Dermis microvascular lymphatic vessel endothelial cell (primary cell): ENCODE data around the gene PPM1H. TPM values are rescaled to one million over a fixed set of nuclear protein-coding genes. Genes with fewer than 3 reads are reported as not detected.

Experiments used
- DNase-seq, 2 donors: peaks; one replicate each; pipeline versions ENCODE4 v3.0.0 to v3.0.0-alpha.2; 2010; ENCODE audit warnings: low read depth in 2 of 2
- total RNA-seq: library from RNA; depleted of rRNA; stranded (reverse); fragments of >200 nt; gene quantifications from 2 replicates; pipeline ENCODE4 v1.2.1, GENCODE V29; 2014

Gene PPM1H
- total RNA-seq, 1 donor from 2014 or later, result 1.0 TPM

DNA sequence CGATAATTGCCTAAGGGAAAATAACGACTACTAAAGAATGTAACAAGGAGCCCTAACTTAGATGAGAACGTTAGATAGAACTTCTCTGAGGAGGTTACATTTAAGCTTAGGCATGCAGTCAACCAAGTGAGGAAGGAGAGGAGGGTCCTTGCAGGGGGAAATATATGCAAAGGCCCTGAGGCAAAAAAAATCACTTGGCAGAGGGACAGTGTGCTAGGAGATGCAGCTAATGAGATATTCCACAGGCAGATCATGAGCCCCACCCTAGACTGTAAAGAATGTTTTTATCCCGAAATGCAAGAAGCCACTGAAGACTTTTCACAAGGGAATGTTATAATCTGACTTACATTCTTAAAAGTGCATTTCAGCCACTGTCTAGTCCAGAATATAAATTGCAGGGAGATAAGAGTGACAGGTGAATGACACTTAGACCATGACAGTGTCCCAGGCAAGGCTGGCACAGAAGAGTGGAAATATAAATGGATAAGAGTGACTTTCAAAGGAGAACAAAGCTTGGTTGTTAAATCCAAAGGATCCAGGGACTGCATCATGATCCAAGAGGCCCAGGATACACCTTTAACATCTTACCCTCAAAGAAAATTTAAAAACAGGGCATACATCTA, 61.0 kb downstream of the PPM1H start:
- DNase-seq, result no peak

DNA sequence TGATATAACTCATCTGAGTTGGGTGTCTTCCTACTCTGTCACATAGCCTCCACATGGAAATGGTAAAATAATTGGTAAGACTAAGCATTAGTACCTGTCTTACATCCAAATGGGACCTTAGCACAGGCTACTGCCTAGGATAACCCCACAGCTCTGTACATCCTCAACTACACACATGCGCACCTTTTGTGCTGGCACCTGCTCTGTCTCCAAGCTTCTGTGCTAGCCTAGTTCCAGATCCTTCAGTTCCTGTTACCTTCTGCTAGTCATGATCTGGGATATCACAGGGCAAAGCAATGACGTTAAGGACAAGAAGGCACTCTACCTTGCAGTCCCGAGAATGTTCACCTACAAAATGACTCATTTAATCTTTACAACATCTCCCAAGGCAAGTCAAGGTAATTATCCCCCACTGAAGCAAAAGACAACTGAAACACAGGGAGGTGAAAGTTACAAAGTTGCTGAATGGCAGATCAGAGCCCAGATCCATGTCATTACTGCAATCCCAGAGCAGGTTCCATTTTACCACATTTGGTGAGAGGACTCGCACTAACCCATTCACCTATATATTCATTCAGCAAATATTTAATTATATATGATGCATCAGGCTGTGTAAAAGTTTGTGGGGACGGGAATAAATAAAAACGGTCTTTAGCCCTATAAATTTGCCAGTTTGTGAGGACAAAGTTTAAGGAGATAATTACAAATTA, 61.7 kb downstream of the PPM1H start:
- DNase-seq, result no peak

DNA sequence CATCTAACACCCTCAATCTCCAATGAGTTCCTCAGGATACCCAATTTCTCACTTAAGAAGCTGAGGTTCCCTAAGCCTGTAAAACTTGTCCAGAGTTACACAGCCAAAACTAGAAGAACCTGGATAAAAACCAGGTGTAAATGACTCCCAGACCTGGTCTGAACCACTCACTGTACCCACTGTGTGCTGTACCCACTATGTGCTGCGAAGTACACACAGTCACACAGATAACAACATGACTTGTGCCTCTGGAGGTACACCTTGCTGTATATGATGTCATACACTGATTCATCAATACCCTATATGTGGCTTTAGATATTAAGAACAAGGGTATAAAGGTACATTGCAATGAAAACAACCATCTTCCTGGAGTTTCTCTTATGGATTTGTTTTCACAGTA, 66.1 kb downstream of the PPM1H start:
- no peak for DNase-seq

DNA sequence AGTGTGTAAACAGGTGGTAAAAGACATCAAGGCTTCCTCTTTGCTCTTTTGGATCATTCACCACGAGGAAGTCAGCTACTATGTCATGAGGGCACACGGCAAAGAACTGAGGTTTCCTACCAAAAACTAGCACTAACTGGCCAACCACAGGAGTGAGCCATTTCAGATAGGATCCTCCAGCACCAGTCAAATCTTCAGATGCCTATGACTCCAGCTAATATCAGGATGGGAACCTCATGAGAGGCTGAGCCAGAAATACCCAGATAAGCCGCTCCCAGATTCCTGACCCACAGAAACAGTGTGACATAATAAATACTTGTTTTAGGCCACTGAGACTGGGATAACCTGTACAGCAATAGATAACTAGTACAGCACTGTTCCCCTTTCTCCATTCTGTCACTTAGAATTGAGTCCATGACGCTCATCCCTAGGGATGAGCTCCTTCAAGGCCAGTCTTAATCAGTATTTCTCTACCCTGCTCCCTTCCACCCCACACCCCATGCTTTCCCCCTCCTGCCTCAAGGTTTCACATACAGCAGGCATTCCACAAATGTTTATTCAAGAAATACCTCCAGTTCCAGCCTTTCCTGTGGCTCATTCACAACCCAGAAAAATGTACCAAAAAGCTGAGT, 68.4 kb downstream of the PPM1H start:
- DNase-seq, result peak in 1 of 2 donors; percentile 55

DNA sequence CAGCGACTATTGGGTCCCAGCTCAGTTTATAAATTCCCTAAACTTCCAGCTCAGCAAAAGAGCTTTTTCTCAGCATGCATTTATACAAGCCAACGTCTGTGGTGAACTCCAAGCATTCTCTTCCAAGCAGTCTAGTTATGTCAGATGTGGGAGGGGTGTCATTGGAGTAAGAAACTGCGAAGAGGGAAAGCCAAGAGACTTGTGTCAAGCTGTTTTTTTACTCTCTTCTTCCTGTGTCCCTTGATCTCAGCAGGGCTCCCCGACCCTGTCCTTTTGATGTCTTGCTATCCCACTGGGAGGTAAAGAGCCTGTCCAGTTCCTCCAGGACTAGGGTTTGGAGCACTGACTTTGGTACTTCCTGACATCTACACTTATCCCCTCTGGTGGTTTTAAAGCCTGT, 69.0 kb downstream of the PPM1H start:
- no peak for DNase-seq

DNA sequence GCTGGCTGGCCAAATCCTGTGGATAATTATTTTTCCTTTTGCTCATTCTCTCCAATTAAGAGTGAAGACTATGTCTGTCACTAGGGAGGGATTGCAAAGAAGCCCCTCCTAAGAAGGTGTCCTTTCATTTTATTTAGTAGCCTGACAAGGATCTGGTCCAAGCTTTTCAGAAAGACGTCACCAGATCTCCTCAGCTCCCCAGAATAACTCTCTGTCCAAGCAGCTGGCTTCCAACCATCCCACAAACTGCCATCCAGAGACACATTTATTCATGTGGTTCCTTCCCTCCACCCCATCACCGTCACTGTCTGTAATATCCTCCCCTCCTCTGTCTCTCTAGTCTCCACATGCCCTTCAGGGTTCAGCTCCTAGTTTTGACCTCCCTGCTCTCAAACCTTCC, 69.9 kb downstream of the PPM1H start:
- no peak for DNase-seq

DNA sequence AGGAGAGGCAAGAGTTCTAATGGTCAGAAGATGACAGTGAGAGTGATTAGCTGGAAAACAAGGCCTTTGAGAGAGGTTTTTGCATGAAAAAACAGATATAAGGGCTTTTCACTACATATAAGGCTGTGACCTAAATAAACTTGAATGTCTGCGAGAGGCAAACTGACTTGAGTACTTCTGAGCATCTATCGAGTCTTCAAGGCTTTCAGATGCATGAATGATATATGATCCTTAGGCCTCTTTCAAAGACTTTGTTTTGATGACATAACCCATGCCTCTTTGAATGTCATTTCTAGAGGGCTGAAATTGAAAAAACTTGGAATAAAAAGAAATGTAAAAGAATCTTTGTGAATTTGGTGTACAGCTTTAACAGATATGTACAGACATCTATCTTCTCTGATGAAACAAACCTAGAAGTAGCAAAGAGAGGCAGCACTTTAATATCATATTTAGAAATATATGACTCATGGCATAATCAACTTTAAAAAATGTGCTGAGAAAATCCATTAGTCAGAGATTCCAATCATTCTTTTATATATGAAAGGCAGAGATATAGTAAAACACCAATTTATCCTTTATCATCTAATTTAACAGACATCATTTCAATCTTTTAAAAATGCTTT, 72.6 kb downstream of the PPM1H start:
- DNase-seq, result peak in 1 of 2 donors; percentile 25

DNA sequence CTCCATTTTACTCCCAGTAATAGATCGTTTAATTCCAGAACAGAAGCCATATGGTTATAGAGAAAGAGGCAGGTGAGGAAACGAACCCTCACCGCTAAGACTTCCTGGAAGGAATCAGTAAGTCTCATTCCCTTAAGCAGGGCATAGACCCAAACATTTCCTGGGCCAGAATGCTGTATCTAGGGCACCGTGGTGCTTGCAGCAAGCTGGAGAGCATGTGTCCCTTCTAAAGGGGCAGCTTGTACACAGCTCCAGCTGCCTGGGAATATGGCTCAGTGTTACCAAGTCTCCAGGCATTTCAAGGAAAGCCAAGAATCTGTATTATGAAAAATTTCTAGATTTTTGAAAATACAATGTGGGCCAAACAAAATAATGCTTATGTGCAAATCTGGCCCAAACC, 73.4 kb downstream of the PPM1H start:
- DNase-seq, result no peak

DNA sequence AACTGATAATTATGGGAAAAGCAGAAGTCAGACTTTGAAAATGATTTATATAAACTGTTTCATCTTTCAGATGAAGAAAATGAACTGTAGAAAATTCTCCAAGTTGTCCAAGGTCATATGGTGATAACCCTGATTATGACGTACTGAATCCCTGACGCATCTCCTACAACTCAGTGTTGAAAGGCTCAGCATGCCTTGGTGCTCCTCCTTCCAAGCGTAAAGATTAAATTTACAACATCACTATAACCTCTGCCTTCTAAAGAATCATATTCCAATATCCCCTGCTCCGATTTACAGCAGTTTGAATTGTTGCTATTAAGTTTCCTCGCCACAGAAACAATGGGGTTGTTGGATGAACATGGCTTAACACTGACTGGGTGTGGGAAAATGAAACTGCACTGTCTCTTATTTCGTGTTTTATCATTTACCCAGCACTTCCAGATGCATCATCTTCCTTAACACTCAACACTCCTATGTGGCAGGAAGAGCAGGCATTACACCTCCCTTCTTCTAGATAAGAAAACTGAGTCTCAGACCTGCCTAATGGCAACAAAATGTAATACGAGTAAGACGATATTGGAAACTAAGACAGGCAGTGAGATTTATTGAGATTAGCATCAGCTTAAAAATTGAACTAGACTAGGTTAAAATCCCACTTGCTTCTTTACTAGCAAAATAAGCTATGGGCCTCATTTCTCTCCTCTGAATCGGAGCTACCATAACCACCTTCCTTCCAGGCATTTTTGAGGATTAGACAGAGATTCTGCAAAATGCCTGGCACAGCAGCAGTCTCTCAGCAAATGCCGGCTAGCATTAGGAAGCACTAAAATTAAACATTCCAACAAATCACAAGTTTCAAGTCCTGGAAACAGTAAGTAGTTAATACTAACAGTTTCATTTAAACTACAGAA, 74.2 kb downstream of the PPM1H start:
- DNase-seq, result no peak

DNA sequence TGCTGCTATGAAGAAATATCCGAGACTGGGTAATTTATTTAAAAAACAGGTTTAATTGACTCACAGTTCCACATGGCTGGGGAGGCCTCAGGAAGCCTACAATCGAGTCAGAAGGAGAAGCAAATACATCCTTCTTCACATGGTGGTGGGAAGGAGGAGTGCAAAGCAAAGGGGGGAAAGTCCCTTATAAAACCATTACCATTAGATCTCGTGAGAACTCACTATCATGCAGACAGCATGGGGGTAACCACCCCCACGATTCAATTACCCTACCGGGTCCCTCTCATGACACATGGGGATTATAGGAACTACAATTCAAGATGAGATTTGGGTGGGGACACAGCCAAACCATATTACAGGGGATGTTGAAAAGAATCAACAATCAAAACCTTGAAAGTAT, 74.9 kb downstream of the PPM1H start:
- DNase-seq, result no peak

DNA sequence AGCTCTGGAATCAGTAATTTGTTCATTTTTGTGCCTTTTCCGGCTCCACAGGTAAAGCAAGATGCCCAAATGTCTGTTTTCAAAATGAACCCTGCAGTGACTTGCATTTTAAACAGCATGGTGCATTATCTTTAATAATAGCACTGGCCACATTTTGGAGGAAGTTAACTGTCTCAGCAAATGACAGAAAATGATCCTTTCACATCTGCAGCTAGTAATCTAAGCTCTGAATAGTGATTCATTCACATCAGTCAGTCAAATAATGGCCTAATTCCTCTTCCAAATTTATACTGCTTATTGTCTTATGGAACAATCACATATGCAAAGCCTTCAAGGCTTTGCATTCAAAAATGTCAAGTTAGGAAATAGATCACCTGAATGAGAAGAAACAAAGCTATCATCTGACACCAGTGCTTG, 75.6 kb downstream of the PPM1H start:
- no peak for DNase-seq

DNA sequence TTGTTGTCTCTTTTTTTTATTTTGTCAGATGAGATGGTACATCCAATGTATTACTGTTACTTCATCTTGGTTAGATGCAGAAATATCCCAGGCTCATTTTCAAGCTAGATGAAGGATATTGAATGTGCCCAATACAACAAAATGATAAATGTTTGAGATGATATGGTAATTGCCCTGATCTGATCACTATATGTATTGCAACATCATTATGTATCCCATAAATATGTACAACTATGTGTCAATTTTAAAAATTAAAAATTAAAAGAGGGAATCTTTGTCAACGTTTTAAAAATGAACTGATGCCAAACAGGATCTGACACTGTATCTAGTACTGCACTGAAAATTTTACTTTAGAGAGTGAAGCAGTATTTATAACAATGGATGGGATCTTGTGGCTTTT, 78.5 kb downstream of the PPM1H start:
- no peak for DNase-seq

DNA sequence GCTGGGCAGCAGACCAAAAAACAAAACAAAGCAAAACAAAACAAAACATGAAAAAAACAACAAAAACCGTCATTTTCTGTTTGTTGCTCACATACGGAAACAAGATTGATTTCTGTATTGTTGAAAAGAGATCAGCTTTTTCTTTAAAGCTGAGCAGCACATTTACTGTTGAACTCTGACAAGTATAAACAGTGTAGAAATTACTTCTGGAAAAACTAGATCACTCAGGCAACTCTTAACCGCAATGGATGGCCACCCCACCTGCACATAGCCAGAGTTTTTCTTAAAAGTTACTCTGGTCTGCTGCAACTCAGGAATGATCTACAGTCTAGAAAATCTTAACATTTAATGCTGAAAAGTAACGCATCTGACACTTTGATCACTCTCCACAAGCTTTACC, 80.9 kb downstream of the PPM1H start:
- no peak for DNase-seq

DNA sequence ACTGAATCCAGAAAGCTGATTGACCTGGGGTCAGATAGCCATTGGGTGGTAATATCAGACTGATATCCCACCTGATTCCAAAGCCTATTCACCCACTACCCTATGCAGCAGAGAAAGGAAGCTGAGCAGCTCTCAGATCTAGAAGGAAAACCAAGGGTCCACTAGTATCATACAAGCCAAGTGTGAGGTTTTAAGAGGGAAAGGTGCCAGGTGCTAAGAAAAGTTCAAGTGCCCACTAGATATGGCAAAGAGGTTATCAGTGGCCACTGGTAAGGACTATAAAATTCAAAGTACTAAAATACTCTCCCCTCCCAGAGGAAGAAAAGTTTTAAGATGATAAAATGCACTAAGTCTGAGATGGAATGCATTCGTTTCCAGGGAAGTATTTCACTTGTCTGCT, 85.6 kb downstream of the PPM1H start:
- DNase-seq, result no peak

DNA sequence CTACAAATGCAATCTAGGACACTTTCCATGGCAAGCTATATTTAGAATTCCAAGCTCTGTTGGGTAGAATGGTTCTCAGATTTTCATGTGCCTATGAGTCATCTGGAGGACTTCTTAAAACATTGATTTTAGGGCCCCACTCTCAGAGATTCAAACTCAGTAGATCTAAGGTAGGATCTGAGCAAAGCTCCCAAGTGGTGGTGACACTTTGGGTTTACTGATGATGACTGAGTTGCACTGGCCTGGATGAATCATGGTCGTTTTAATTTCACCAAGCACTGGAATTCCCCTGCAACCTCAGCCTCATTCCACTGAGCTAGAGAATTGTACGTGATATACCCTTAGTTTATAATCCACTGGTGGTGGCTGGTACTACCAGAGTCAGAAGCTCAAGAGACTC, 86.5 kb downstream of the PPM1H start:
- DNase-seq, result peak in 1 of 2 donors; percentile 58

DNA sequence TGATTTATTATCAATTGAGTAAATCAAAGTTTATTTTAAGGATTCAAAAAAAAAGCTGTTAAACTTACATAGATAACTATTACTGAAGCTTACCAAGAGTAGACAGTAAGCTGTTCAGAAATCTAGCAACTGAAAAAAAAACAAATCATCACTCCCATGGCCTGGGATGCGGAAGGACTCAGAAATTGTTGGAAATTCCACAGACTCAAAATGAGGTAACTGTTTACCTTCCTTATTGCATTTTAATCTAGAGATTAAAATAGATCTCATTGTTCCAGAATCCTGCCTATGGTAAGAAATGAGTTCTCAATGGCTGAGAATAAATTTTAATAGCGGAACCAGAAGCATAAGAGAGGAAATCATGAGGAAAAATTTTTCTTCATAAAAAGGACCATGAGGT, 87.2 kb downstream of the PPM1H start:
- DNase-seq, result peak in 1 of 2 donors; percentile 53

DNA sequence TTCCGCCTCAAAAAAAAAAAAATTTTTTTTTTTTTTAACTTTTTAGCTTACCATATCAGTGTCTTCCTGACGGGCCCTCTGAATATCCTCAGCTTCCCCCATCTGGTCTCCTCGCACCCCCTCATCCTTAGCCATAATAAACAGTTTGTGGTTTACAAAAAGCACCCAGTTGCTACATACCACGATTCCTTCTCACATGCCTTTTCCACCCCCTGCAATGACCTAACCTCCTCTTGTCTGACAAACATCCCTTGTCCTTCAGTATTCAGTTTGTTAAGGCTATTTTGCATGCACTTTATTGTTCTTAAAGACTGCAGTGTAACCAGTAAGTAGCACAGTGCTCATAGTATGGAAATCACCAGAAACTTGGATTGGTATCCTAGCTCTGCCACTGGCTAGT, 88.5 kb downstream of the PPM1H start:
- no peak for DNase-seq

DNA sequence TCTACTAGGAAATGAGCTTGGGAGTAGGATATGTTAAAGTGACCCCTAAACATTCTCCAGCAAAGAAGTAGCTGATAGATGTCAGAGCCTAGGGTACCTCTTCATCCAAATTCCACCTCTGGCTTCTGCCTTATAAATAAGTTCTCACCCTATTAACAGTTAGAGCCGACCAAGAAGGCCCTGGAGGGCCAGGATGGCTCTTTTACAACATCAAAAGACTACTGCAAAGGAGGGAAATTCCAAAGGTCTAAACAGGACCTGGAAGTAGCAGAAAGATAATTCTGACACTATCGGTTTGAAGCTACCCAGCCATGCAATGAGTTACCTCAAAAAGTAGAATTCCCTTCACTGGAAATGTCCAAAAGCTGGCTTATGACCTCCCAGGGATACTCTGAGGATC, 90.0 kb downstream of the PPM1H start:
- DNase-seq, result no peak

DNA sequence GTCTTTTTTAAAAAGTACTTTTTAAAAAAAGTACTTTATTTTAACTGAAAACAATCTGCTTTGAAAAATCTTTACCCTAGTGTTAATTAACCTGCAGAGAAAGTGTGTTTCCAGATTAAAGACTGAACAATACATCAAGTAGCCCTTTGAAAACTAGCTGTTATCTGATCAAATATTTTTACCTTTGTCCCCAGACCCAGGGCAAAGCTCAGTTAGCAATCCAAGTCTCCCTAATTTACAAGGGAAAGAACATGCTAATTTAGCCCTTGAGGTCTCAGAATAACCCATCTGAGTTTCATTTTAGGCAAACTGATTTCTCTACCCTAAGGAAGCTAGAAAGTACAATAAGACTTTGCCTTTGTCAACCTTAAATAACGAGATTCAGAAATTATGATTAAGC, 91.2 kb downstream of the PPM1H start:
- DNase-seq, result no peak

DNA sequence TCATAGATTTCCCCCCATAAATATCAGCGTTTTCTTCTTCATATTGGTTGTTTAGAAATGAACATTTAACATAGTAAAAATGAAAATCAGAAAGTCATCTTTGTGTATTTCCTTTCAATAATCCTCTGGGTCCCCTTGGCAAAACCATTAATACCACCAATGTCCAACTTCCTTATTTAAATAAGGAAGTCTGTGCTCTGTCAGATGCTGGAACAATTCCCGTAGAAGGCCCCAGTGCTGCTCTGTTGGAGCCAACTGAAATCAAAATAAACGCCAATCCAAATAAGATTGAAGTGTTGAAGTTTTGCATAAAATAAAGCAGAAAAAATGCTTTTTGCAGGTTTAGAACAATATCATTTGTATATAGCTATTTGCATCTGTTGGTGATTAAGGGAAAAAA, 93.1 kb downstream of the PPM1H start:
- DNase-seq, result peak in 1 of 2 donors; percentile 56

DNA sequence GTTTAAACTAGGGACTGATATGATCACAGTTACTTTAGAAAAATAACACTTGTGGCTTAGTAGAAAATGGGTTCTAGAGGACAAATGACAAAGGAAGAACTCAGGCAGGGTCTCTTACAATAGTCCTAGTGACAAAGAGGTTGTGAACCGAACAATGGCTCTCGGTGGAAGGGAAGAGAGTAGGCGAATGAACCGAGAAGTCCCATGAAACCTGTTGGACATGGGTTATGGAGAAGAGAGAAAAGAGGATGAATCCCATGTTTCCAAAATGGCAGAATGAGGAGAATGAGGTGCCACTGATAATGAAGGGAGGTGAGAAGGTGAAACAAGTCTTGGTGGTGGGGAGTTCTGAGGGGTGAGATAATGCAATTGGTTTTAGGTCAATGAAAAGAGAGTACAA, 94.1 kb downstream of the PPM1H start:
- no peak for DNase-seq
